RWPE2 (cell line): ENCODE measurements around the gene CYP4X1.
"Not testable (repeated sequence)": the region's sequence is repeated elsewhere in the genome, so short reads cannot be mapped to it uniquely, and the experiment has no call there.

ENCODE experiments used
- ATAC-seq: fragments of 200-7000 bp; cut with Tn5 transposase; 3 replicates; pipeline ENCODE4 v1.9.1; 2021; ENCODE audit warnings: low read depth
- DNase-seq: peaks from one replicate; pipeline ENCODE4 v3.0.0-alpha.2; 2020; ENCODE audit warnings: low spot score
- H3K27ac ChIP-seq: fragments of 450-650 bp; 2 replicates; pipeline ENCODE4 v1.5.1; 2017; ENCODE audit warnings: mild to moderate bottlenecking; ENCODE audit not compliant: poor library complexity, severe bottlenecking
- H3K27me3 ChIP-seq: fragments of 250-450 bp; sonication (Bioruptor Pico); 2 replicates; pipeline ENCODE4 v1.5.1; 2021; ENCODE audit warnings: mild to moderate bottlenecking, moderate library complexity; ENCODE audit not compliant: insufficient read depth, poor library complexity, severe bottlenecking
- H3K36me3 ChIP-seq: fragments of 250-450 bp; sonication (Bioruptor Pico); 2 replicates; pipeline ENCODE4 v1.5.1; 2020; ENCODE audit warnings: low read depth, mild to moderate bottlenecking, moderate library complexity
- H3K4me1 ChIP-seq: fragments of 250-450 bp; sonication (Bioruptor Pico); 2 replicates; pipeline ENCODE4 v1.5.1; 2021; ENCODE audit warnings: mild to moderate bottlenecking, moderate library complexity; ENCODE audit not compliant: insufficient read depth, poor library complexity, severe bottlenecking
- H3K4me3 ChIP-seq: fragments of 250-450 bp; sonication (Bioruptor Pico); 2 replicates; pipeline ENCODE4 v1.5.1; 2021; ENCODE audit warnings: mild to moderate bottlenecking, moderate library complexity; ENCODE audit not compliant: severe bottlenecking
- H3K9me3 ChIP-seq: fragments of 250-450 bp; sonication (Bioruptor Pico); 2 replicates; pipeline ENCODE4 v1.5.1; 2021; ENCODE audit warnings: mild to moderate bottlenecking, moderate library complexity; ENCODE audit not compliant: severe bottlenecking
- CTCF ChIP-seq: fragments of 450-650 bp; IDR thresholded peaks from one replicate; pipeline ENCODE4 v1.5.1; 2017; ENCODE audit warnings: mild to moderate bottlenecking, moderate library complexity; ENCODE audit not compliant: poor library complexity, severe bottlenecking

Gene CYP4X1

GRCh38 chr1:47031585-47031984 is 8.1 kb downstream of the CYP4X1 start:
- Histone ChIP-seq H3K4me3 (no peak overlapping the region), H3K27me3 (no peaks in the 10 kb centered on the region), H3K9me3 (no peaks in the 10 kb centered on the region), H3K36me3 (no peaks in the 10 kb centered on the region), H3K4me1 (peaks cover 24% of the 10 kb centered on the region), H3K27ac (peak overlapping the region; percentile 67)
- no peak for TF ChIP-seq CTCF
- no peak for DNase-seq
- ATAC-seq, result no peak

GRCh38 chr1:47036764-47037163 is 13.3 kb downstream of the CYP4X1 start:
- ATAC-seq, result no peak
- H3K4me3 ChIP-seq, result no peak overlapping the region
- no peaks in the 10 kb centered on the region for H3K9me3 ChIP-seq
- TF ChIP-seq CTCF, result no peak
- H3K27ac ChIP-seq, result no peak overlapping the region
- no peak for DNase-seq
- no peaks in the 10 kb centered on the region for H3K27me3 ChIP-seq
- H3K36me3 ChIP-seq, result no peaks in the 10 kb centered on the region
- peaks cover 10% of the 10 kb centered on the region for H3K4me1 ChIP-seq

- H3K9me3 ChIP-seq, result no peaks in the 10 kb centered on the region
- no peaks in the 10 kb centered on the region for H3K27me3 ChIP-seq
- H3K36me3 ChIP-seq, result no peaks in the 10 kb centered on the region
- no peaks in the 10 kb centered on the region for H3K4me1 ChIP-seq
- DNase-seq (no peak), ATAC-seq (no peak)
- TF ChIP-seq CTCF, result no peak
- H3K4me3 ChIP-seq, result no peak overlapping the region
- H3K27ac ChIP-seq, result no peak overlapping the region
Measured at GRCh38 chr1:47059376-47059775, 35.9 kb downstream of the CYP4X1 start.

GRCh38 chr1:47067097-47067594 is 43.7 kb downstream of the CYP4X1 start, which contains the start of gene CYP4Z1:
TSS of gene CYP4Z1 (plus strand) at chr1:47067231. CDS start at chr1:47067491, 260 bp downstream.
- no peaks in the 10 kb centered on the region for H3K27me3 ChIP-seq
- no peaks in the 10 kb centered on the region for H3K36me3 ChIP-seq
- H3K4me1 ChIP-seq, result no peaks in the 10 kb centered on the region
- H3K4me3 ChIP-seq, result no peak within 1 kb of the TSS
- no peak for DNase-seq
- no peak for ATAC-seq
- no peak within 1 kb of the TSS for H3K27ac ChIP-seq
- no peaks in the 10 kb centered on the region for H3K9me3 ChIP-seq
- TF ChIP-seq CTCF, result no peak

GRCh38 chr1:47069080-47069479 is 45.6 kb downstream of the CYP4X1 start:
- ATAC-seq, result peak; percentile 74

GRCh38 chr1:47069509-47069908 is 46.0 kb downstream of the CYP4X1 start:
- H3K27ac ChIP-seq, result not testable (repeated sequence)

More at GRCh38 chr1:47069080-47069479, 45.6 kb downstream of the CYP4X1 start:
- H3K9me3 ChIP-seq, DNase-seq, H3K4me1 ChIP-seq, H3K36me3 ChIP-seq, H3K27ac ChIP-seq, H3K27me3 ChIP-seq, H3K4me3 ChIP-seq: not testable (repeated sequence)

More at GRCh38 chr1:47069509-47069908, 46.0 kb downstream of the CYP4X1 start:
- not testable (repeated sequence) for H3K27me3 ChIP-seq, H3K36me3 ChIP-seq, H3K4me3 ChIP-seq, DNase-seq, H3K4me1 ChIP-seq, H3K9me3 ChIP-seq, ATAC-seq
